ENCODE data around the gene SLC2A13. TPM values are rescaled to one million over a fixed set of nuclear protein-coding genes. Genes with fewer than 3 reads are reported as not detected.

The SLC2A13 gene
- total RNA-seq, 1 experiment from 2014 or later, result 1.7 TPM

- Mint-ChIP-seq H3K9me3 (ENCODE audit: unreplicated experiment) (no peaks in the 10 kb centered on the region), H3K36me3 (ENCODE audit: insufficient read depth, unreplicated experiment) (no peaks in the 10 kb centered on the region), H3K4me3 (ENCODE audit: unreplicated experiment) (no peak overlapping the region), H3K4me1 (ENCODE audit: insufficient read depth, unreplicated experiment) (peaks cover 6% of the 10 kb centered on the region), H3K27me3 (ENCODE audit: insufficient read depth, unreplicated experiment) (no peaks in the 10 kb centered on the region), H3K27ac (ENCODE audit: low read depth, unreplicated experiment) (no peak overlapping the region)
- DNase-seq (ENCODE audit: unreplicated experiment), result no peak
- ChIA-PET CTCF (no interaction called here), POLR2A (no interaction called here)
- intact Hi-C loops (cut with micrococcal nuclease), result no loop called here
- no TSS peak for BruUV-seq (replicated peaks)
- TF ChIP-seq CTCF (IDR thresholded peaks at IDR 0.05; ENCODE audit: unreplicated experiment), result no peak
Observed at GRCh38 chr12:39920647-39921046, 185.2 kb downstream of the SLC2A13 start.

GRCh38 chr12:39920222-39920621 lies 185.7 kb downstream of the SLC2A13 start:
- Mint-ChIP-seq H3K27ac (ENCODE audit: low read depth, unreplicated experiment) (no peak overlapping the region), H3K27me3 (ENCODE audit: insufficient read depth, unreplicated experiment) (no peaks in the 10 kb centered on the region), H3K36me3 (ENCODE audit: insufficient read depth, unreplicated experiment) (no peaks in the 10 kb centered on the region), H3K4me1 (ENCODE audit: insufficient read depth, unreplicated experiment) (peaks cover 6% of the 10 kb centered on the region), H3K4me3 (ENCODE audit: unreplicated experiment) (no peak overlapping the region), H3K9me3 (ENCODE audit: unreplicated experiment) (no peaks in the 10 kb centered on the region)
- DNase-seq (ENCODE audit: unreplicated experiment), result no peak
- intact Hi-C loops (cut with micrococcal nuclease), result no loop called here
- no TSS peak for BruUV-seq (replicated peaks)
- CTCF ChIA-PET, result no interaction called here
- TF ChIP-seq CTCF (IDR thresholded peaks at IDR 0.05; ENCODE audit: unreplicated experiment), result no peak
- POLR2A ChIA-PET, result no interaction called here

GRCh38 chr12:39919790-39920189 lies 186.1 kb downstream of the SLC2A13 start:
- POLR2A ChIA-PET, result no interaction called here
- no peak overlapping the region for H3K4me3 Mint-ChIP-seq (ENCODE audit: unreplicated experiment)
- no peaks in the 10 kb centered on the region for H3K9me3 Mint-ChIP-seq (ENCODE audit: unreplicated experiment)
- no TSS peak for BruUV-seq (replicated peaks)
- H3K4me1 Mint-ChIP-seq (ENCODE audit: insufficient read depth, unreplicated experiment), result peaks cover 6% of the 10 kb centered on the region
- CTCF ChIA-PET, result no interaction called here
- H3K36me3 Mint-ChIP-seq (ENCODE audit: insufficient read depth, unreplicated experiment), result no peaks in the 10 kb centered on the region
- no peaks in the 10 kb centered on the region for H3K27me3 Mint-ChIP-seq (ENCODE audit: insufficient read depth, unreplicated experiment)
- no peak overlapping the region for H3K27ac Mint-ChIP-seq (ENCODE audit: low read depth, unreplicated experiment)
- intact Hi-C loops (cut with micrococcal nuclease), result no loop called here
- no peak for DNase-seq (ENCODE audit: unreplicated experiment)
- TF ChIP-seq CTCF (IDR thresholded peaks at IDR 0.05; ENCODE audit: unreplicated experiment), result no peak

- DNase-seq (ENCODE audit: unreplicated experiment), result no peak
- Mint-ChIP-seq H3K36me3 (ENCODE audit: insufficient read depth, unreplicated experiment) (no peaks in the 10 kb centered on the region), H3K9me3 (ENCODE audit: unreplicated experiment) (no peaks in the 10 kb centered on the region), H3K27ac (ENCODE audit: low read depth, unreplicated experiment) (no peak overlapping the region), H3K27me3 (ENCODE audit: insufficient read depth, unreplicated experiment) (no peaks in the 10 kb centered on the region), H3K4me3 (ENCODE audit: unreplicated experiment) (no peak overlapping the region), H3K4me1 (ENCODE audit: insufficient read depth, unreplicated experiment) (peaks cover 6% of the 10 kb centered on the region)
- POLR2A ChIA-PET, result interaction anchor here (0.7 kb wide), 1 partner anchor 9 kb away, joined by 3 read pairs; no protein-coding TSS in a partner anchor
- TF ChIP-seq CTCF (IDR thresholded peaks at IDR 0.05; ENCODE audit: unreplicated experiment), result no peak
- BruUV-seq (replicated peaks), result no TSS peak
- CTCF ChIA-PET, result no interaction called here
- intact Hi-C loops (cut with micrococcal nuclease), result no loop called here
Observed at GRCh38 chr12:39915249-39915648, 190.6 kb downstream of the SLC2A13 start.

Data from MCF 10A (cell line).